Kidney epithelial cell (primary cell): Measurements from ENCODE around the gene LMO4. TPM values are rescaled to one million over a fixed set of nuclear protein-coding genes. Genes with fewer than 3 reads are reported as not detected.

Experiments used
- DNase-seq: peaks from one replicate; pipeline ENCODE4 v3.0.0-alpha.2; 2010; ENCODE audit warnings: low read depth
- H3K27me3 ChIP-seq: 2 replicates; pipeline ENCODE4 v1.6.0; 2011; ENCODE audit warnings: low read length; ENCODE audit not compliant: control insufficient read depth, insufficient read depth
- H3K36me3 ChIP-seq: 2 replicates; pipeline ENCODE4 v1.5.1; 2011; ENCODE audit warnings: low read length; ENCODE audit not compliant: control insufficient read depth, insufficient read depth
- H3K4me3 ChIP-seq: 2 replicates; pipeline ENCODE4 v1.5.1; 2011; ENCODE audit warnings: low read depth, mild to moderate bottlenecking, control low read depth, low read length
- total RNA-seq: library from RNA; depleted of rRNA; stranded (reverse); fragments of >200 nt; gene quantifications from 2 replicates; pipeline ENCODE4 v1.2.3, GENCODE V29; 2015
- TF ChIP-seq, protein P1 (sequence below): IDR thresholded peaks from 2 replicates; pipeline ENCODE4 v1.5.1; 2011; ENCODE audit warnings: mild to moderate bottlenecking, moderate library complexity, low read length, control low read depth, inconsistent platforms; ENCODE audit not compliant: insufficient read depth, poor library complexity, severe bottlenecking

Gene LMO4
- total RNA-seq, 1 donor from 2014 or later, result 38.7 TPM

GRCh38 chr1:87334351-87335174, 5.9 kb downstream of the LMO4 start:
- Histone ChIP-seq H3K36me3 (no peaks in the 10 kb centered on the region), H3K27me3 (no peaks in the 10 kb centered on the region), H3K4me3 (peak overlapping the region; percentile 63)
- DNase-seq, result no peak
- TF ChIP-seq, protein P1, sequence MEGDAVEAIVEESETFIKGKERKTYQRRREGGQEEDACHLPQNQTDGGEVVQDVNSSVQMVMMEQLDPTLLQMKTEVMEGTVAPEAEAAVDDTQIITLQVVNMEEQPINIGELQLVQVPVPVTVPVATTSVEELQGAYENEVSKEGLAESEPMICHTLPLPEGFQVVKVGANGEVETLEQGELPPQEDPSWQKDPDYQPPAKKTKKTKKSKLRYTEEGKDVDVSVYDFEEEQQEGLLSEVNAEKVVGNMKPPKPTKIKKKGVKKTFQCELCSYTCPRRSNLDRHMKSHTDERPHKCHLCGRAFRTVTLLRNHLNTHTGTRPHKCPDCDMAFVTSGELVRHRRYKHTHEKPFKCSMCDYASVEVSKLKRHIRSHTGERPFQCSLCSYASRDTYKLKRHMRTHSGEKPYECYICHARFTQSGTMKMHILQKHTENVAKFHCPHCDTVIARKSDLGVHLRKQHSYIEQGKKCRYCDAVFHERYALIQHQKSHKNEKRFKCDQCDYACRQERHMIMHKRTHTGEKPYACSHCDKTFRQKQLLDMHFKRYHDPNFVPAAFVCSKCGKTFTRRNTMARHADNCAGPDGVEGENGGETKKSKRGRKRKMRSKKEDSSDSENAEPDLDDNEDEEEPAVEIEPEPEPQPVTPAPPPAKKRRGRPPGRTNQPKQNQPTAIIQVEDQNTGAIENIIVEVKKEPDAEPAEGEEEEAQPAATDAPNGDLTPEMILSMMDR, result peak; percentile 39

DNA sequence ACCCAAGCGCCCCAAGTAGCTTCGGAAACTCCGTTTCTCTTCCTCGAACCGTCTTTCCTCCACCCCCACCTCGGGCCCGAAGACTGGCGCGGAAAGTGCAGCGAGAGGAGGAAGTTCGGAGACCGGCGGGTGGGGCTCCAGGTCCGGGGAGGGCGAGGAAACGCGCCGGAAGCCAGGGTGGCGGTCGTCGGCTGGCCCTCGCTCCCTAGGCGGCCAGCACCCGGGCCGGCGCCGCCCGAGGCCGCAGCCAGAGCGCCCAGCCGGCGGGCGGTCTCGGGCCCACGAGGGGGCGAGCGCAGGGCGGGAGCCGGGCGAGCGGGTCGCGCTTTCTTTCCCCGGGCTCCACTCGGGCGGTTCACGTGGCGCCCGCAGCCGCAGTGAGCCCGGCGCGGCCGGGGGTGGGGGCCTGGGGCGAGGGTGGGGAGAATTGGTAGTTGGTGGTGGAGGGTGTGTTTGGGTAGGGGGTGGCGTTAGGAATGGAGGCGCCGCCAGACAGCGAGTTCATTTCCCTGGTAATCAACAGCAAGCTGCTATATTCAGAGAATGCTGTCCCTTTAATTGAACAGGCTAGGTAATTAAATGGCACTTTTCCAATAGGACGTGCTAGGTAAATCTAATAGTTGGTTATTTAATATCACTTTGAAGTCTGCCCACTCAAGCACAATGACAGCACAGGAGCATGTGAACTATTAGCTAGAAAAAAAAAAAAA, 6.7 kb downstream of the LMO4 start:
- H3K4me3 ChIP-seq, result peak overlapping the region; percentile 63
- TF ChIP-seq, protein P1, result no peak
- no peaks in the 10 kb centered on the region for H3K27me3 ChIP-seq
- no peaks in the 10 kb centered on the region for H3K36me3 ChIP-seq
- DNase-seq, result no peak

DNA sequence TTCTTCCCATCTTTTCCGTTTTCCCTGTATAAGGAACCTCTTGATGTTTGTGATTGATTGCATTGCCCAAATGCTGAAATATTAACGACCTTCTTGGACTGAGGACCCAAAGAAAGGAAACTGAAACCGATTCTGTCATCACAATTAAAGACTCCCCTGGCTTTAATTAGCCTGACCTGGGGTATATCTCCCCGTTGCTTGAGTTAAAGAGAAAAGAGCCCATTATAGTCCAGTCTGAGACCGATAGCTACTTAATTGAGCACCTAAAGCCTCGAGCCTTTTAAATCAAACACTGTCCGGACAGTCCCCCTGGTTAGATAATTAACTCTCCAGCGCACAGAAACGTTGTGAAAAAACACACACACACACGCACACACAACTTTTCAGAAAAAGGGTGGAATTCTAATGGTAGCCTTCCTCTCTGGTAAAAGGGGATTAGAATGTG, 8.0 kb downstream of the LMO4 start:
- H3K4me3 ChIP-seq, result no peak overlapping the region
- TF ChIP-seq, protein P1, result no peak
- no peaks in the 10 kb centered on the region for H3K36me3 ChIP-seq
- DNase-seq, result no peak
- H3K27me3 ChIP-seq, result no peaks in the 10 kb centered on the region

DNA sequence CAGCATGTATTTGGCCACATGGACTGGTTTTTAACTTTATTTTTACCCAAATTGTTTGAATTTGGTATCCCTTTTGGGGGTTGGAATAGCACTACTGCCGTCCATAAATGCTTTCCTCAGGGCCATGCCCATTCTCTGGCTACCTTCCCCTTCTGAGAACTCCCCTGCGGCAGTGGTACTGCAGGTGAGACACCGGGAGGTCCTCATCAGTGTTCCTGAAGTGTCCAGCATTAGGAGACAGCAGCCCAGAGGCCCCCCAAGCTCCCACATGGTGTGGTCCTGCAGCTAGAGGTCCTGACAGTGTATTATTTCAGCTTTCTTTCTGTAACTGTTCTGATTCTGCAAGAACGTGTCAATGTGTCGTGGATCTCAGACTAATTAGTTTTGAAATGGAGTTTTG, 8.9 kb downstream of the LMO4 start:
- Histone ChIP-seq H3K4me3 (no peak overlapping the region), H3K36me3 (no peaks in the 10 kb centered on the region), H3K27me3 (no peaks in the 10 kb centered on the region)
- no peak for DNase-seq
- TF ChIP-seq, protein P1, result no peak

DNA sequence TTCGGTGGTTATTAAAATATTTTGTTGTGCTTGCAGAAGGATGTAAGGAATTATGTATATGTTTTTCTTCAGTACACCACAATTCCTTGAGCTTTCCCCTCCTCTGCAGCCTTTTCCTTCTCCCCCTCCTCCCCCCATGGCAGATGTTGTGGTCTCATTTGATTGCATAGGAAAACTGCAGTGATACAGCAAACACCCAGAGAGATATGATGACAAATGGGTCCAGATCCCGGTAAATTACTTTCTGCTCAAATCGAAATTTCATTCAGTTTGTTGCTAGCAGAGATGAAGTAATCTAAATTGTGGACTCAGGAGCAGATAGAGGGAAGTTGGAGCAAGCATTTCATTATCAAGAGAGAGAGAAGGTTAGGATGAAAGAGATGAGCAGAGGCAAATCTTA, 9.9 kb downstream of the LMO4 start:
- Histone ChIP-seq H3K36me3 (no peaks in the 10 kb centered on the region), H3K27me3 (no peaks in the 10 kb centered on the region), H3K4me3 (no peak overlapping the region)
- TF ChIP-seq, protein P1, result no peak
- no peak for DNase-seq
